Measurements from ENCODE around the gene FOXP3. TPM values are rescaled to one million over a fixed set of nuclear protein-coding genes. Genes with fewer than 3 reads are reported as not detected.

The FOXP3 gene
- total and polyA plus RNA-seq, 4 donors, result 0.32 TPM; not detected in 3

DNA sequence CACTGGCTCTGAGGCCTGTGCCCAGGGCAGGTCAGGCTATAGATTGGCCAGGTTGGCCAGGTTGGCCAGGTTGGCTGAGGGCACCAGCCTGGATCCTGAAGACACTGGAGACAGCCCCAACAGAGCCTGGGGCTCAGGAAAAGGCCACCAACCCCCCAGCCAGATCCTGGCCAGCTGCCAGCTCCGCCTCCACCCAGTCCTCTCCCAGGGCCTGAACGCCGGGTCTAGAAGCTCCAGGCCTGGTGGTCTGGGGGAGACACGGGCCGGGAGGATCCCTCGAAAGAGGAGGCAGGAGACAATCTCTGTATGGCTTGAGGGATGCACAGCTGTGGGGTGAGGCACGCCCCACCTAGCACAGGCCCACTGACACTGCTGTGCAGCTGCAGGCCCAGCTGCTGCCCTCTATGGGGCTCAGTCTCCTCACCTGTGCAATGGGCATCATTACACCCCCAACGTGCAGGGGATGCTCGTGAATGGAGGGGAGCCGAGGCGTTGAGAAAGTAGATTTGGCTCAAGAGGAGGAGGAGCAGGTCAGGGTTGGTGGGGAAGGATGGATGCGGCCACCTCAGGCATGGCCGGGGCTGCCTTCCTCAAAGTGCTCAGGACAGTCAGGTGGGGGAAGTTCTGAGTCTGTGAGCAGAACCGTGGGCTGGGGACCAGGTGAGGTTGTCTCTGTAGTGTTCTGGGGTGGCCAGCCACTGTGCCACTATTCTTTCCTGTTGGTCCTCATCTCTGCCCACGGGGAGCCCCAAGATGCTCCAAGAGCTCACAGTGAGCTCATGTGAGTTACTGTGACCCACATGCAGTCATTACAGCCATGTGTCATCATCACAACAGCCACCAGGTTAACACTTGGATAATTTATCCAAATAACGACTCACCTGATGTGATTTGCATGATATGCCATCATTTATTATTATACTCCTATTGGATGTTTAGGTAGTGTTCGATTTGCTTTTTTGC is 28.2 kb upstream of the FOXP3 start:
- intact Hi-C loops (cut with DNase I), result loop anchor here in 1 of 2 donors (5.0 kb wide), 1 partner anchor 585 kb away; the partner anchor contains the start of gene USP27X
- Histone ChIP-seq H3K9me3 (ENCODE audit: control insufficient read depth, low read length) (no peaks in the 10 kb centered on the region), H3K4me3 (ENCODE audit: low read length in 2 of 2) (no peak overlapping the region), H3K36me3 (ENCODE audit: control insufficient read depth in 1 of 2, insufficient read depth in 2 of 2, low read length in 1 of 2) (no peaks in the 10 kb centered on the region), H3K27ac (ENCODE audit: low read depth in 1 of 2, low read length in 2 of 2) (no peak overlapping the region), H3K27me3 (ENCODE audit: control insufficient read depth in 1 of 2, insufficient read depth in 2 of 2, low read length in 1 of 2) (no peaks in the 10 kb centered on the region), H3K4me1 (ENCODE audit: control insufficient read depth in 1 of 2, insufficient read depth in 2 of 2, low read length in 2 of 2) (no peaks in the 10 kb centered on the region)
- 77 to 78% methylated on average over 17 of the region's 17 CpGs for WGBS, 2 donors
- no peak for DNase-seq
- ATAC-seq (ENCODE audit: low FRiP score), result no peak

DNA sequence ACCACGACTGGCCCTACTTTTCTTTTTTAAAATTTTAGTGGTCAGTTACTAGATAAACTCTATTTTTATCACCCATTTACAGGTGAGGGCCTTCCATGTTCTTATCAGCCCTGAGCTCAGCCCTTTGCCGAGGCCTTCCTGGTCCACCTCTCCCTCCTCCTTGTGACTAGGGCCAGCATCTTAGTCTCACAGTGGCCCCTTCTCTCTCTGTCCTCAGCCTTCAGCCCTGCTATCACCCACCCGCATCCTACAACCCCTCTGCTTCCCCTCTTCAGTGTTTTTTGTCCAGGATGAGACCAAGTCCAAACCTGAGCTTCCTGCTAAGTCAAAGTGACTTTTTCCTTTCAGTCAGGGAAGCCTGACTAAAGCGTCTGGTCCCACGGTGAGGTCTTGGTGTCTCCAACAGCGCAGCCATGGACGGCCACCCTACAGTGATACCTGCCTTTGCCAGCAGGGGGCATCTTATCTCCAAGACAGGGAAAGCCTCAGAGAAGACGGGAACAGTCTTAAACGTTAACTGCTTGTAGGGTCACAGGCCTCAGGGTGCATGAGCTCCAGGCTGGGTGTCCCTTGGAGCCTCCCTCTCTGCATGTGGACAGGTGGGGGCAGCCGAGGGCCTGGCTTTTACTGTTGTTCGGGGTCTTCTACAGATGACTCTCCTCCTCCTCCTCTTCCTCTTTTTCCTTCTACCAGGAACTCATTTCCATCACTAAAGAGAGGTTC is 27.3 kb upstream of the FOXP3 start:
- peak in 1 of 2 donors; percentile 67 for DNase-seq
- intact Hi-C loops (cut with DNase I), result loop anchor here in 1 of 2 donors (5.0 kb wide), 1 partner anchor 586 kb away; the partner anchor contains the start of gene USP27X
- peak; percentile 73 for ATAC-seq (ENCODE audit: low FRiP score)

DNA sequence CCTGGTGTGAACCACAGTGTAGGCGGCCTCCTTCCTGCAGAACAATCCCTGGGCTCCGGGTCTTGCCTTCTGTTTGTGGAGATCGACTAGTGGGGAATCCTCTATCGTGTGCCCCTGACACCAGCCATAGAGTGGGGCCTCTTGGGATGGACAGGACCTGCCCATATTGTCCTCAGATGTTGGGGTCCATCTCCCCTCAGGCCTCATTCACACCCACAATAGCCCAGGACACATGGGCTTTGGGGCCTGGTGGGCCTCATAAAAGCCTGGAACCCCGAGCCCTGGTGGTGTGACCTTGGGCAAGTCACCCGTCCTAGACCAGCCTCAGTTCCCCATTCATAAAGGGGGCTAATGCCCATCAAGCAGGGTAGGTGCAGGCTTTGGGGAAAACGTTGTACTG is 25.7 kb upstream of the FOXP3 start:
- no peak for ATAC-seq (ENCODE audit: low FRiP score)
- DNase-seq, result no peak

More for the DNA sequence above, 27.3 kb upstream of the FOXP3 start:
- Histone ChIP-seq H3K4me1 (ENCODE audit: control insufficient read depth in 1 of 2, insufficient read depth in 2 of 2, low read length in 2 of 2) (no peaks in the 10 kb centered on the region), H3K9me3 (ENCODE audit: control insufficient read depth, low read length) (no peaks in the 10 kb centered on the region), H3K36me3 (ENCODE audit: control insufficient read depth in 1 of 2, insufficient read depth in 2 of 2, low read length in 1 of 2) (no peaks in the 10 kb centered on the region), H3K27ac (ENCODE audit: low read depth in 1 of 2, low read length in 2 of 2) (no peak overlapping the region), H3K4me3 (ENCODE audit: low read length in 2 of 2) (no peak overlapping the region), H3K27me3 (ENCODE audit: control insufficient read depth in 1 of 2, insufficient read depth in 2 of 2, low read length in 1 of 2) (no peaks in the 10 kb centered on the region)
- 16 to 33% methylated on average over 11 of the region's 11 CpGs for WGBS, 2 donors

DNA sequence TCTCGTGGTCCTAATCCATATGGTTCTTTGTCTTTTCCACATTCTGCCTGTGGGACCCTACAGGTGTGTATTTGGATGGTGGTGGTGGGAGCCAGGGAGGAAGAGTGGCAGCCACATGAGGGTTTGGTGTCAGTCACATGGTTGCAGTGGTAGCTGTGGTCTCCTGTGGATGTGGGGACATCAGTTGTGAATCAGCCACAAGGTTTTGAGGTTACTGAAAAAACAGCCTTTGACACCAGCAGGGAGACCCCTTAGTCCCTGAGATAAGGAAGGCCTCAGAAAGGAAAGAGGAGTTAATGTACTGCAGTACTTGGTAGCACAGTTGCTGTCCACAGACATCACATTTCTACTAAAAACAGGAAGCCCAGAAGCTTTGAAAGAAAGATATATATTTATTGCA is 23.2 kb upstream of the FOXP3 start:
- H3K27ac ChIP-seq (ENCODE audit: low read depth in 1 of 2, low read length in 2 of 2), result no peak overlapping the region
- DNase-seq (no peak), ATAC-seq (ENCODE audit: low FRiP score) (no peak)
- intact Hi-C loops (cut with DNase I), result no loop called here
- no peaks in the 10 kb centered on the region for H3K36me3 ChIP-seq (ENCODE audit: control insufficient read depth in 1 of 2, insufficient read depth in 2 of 2, low read length in 1 of 2)
- no peaks in the 10 kb centered on the region for H3K9me3 ChIP-seq (ENCODE audit: control insufficient read depth, low read length)
- H3K4me3 ChIP-seq (ENCODE audit: low read length in 2 of 2), result no peak overlapping the region
- H3K4me1 ChIP-seq (ENCODE audit: control insufficient read depth in 1 of 2, insufficient read depth in 2 of 2, low read length in 2 of 2), result no peaks in the 10 kb centered on the region
- WGBS, 2 donors, result 95 to 96% methylated on average over 1 of the region's 1 CpG
- no peaks in the 10 kb centered on the region for H3K27me3 ChIP-seq (ENCODE audit: control insufficient read depth in 1 of 2, insufficient read depth in 2 of 2, low read length in 1 of 2)

More for the DNA sequence above, 25.7 kb upstream of the FOXP3 start:
- no peak overlapping the region for H3K4me3 ChIP-seq (ENCODE audit: low read length in 2 of 2)
- no peaks in the 10 kb centered on the region for H3K9me3 ChIP-seq (ENCODE audit: control insufficient read depth, low read length)
- WGBS, 2 donors, result 61 to 71% methylated on average over 7 of the region's 7 CpGs
- no peak overlapping the region for H3K27ac ChIP-seq (ENCODE audit: low read depth in 1 of 2, low read length in 2 of 2)
- H3K27me3 ChIP-seq (ENCODE audit: control insufficient read depth in 1 of 2, insufficient read depth in 2 of 2, low read length in 1 of 2), result no peaks in the 10 kb centered on the region
- intact Hi-C loops (cut with DNase I), result loop anchor here in 1 of 2 donors (5.0 kb wide), 1 partner anchor 587 kb away; the partner anchor contains the start of gene USP27X
- no peaks in the 10 kb centered on the region for H3K36me3 ChIP-seq (ENCODE audit: control insufficient read depth in 1 of 2, insufficient read depth in 2 of 2, low read length in 1 of 2)
- no peaks in the 10 kb centered on the region for H3K4me1 ChIP-seq (ENCODE audit: control insufficient read depth in 1 of 2, insufficient read depth in 2 of 2, low read length in 2 of 2)

DNA sequence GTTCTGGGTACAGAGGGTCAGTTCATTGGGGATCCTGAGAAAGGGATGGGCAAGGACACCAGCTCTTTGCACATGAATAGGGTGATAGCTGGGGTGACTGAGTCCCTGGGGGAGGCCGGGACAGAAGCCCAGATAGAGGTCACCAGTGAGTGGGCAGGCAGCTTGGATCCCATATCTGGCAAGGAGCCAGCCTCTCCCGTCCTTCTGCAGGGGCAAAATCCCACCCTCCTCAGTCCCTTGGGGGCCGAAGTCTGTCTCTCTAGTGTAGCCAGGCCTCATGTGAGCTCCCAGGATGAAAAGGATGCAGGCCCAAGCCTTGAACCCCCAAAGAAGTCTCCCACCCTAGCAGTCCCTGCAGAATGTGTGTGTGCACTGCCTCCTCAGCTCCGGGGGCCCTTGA is 22.1 kb upstream of the FOXP3 start:
- Histone ChIP-seq H3K4me1 (ENCODE audit: control insufficient read depth in 1 of 2, insufficient read depth in 2 of 2, low read length in 2 of 2) (no peaks in the 10 kb centered on the region), H3K36me3 (ENCODE audit: control insufficient read depth in 1 of 2, insufficient read depth in 2 of 2, low read length in 1 of 2) (no peaks in the 10 kb centered on the region), H3K27me3 (ENCODE audit: control insufficient read depth in 1 of 2, insufficient read depth in 2 of 2, low read length in 1 of 2) (no peaks in the 10 kb centered on the region), H3K4me3 (ENCODE audit: low read length in 2 of 2) (no peak overlapping the region), H3K27ac (ENCODE audit: low read depth in 1 of 2, low read length in 2 of 2) (no peak overlapping the region), H3K9me3 (ENCODE audit: control insufficient read depth, low read length) (no peaks in the 10 kb centered on the region)
- intact Hi-C loops (cut with DNase I), result no loop called here
- 63 to 75% methylated on average over 4 of the region's 4 CpGs for WGBS, 2 donors
- ATAC-seq (ENCODE audit: low FRiP score), result no peak
- no peak for DNase-seq

DNA sequence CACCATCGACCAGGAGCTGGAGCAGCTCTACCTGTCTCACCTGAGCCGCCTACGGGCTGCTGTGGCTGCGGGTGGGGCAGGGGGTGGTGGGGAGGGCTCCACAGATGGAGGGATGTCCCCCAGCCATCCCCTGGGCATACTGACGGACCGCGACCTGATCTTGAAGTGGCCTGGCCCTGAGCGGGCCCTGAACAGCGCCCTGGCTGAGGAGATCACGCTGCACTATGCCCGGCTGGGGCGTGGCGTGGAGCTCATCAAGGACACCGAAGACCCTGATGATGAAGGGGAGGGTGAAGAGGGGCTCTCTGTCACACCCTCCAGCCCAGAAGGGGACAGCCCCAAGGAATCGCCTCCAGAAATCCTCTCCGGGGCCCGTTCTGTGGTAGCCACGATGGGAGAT is 21.6 kb upstream of the FOXP3 start:
- no peaks in the 10 kb centered on the region for H3K4me1 ChIP-seq (ENCODE audit: control insufficient read depth in 1 of 2, insufficient read depth in 2 of 2, low read length in 2 of 2)
- 90 to 95% methylated on average over 18 of the region's 18 CpGs for WGBS, 2 donors
- no peaks in the 10 kb centered on the region for H3K36me3 ChIP-seq (ENCODE audit: control insufficient read depth in 1 of 2, insufficient read depth in 2 of 2, low read length in 1 of 2)
- no peak overlapping the region for H3K4me3 ChIP-seq (ENCODE audit: low read length in 2 of 2)
- DNase-seq (no peak), ATAC-seq (ENCODE audit: low FRiP score) (peak; percentile 51)
- no peak overlapping the region for H3K27ac ChIP-seq (ENCODE audit: low read depth in 1 of 2, low read length in 2 of 2)
- H3K9me3 ChIP-seq (ENCODE audit: control insufficient read depth, low read length), result no peaks in the 10 kb centered on the region
- no peaks in the 10 kb centered on the region for H3K27me3 ChIP-seq (ENCODE audit: control insufficient read depth in 1 of 2, insufficient read depth in 2 of 2, low read length in 1 of 2)
- intact Hi-C loops (cut with DNase I), result no loop called here

DNA sequence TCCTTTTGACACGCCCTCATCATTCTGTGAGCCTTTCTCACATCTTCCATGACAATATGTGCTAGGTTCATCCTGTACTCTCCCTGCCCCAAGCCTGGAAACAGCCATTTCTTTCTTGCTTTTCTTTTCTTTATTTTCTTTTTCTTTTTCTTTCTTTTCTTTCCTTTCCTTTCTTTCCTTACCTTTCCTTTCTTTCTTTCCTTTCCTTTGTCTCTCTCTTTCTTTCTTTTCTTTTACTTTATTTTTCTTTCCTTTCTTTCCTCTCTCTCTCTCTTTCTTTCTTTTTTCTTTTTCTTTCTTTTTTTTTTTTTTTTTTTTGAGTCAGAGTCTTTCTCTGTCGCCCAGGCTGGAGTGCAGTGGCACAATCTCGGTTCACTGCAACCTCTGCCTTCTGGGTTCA is 19.7 kb upstream of the FOXP3 start:
- 83 to 90% methylated on average over 3 of the region's 3 CpGs for WGBS, 2 donors
- Histone ChIP-seq H3K9me3 (ENCODE audit: control insufficient read depth, low read length) (no peaks in the 10 kb centered on the region), H3K4me1 (ENCODE audit: control insufficient read depth in 1 of 2, insufficient read depth in 2 of 2, low read length in 2 of 2) (no peaks in the 10 kb centered on the region), H3K27me3 (ENCODE audit: control insufficient read depth in 1 of 2, insufficient read depth in 2 of 2, low read length in 1 of 2) (no peaks in the 10 kb centered on the region), H3K36me3 (ENCODE audit: control insufficient read depth in 1 of 2, insufficient read depth in 2 of 2, low read length in 1 of 2) (no peaks in the 10 kb centered on the region), H3K27ac (ENCODE audit: low read depth in 1 of 2, low read length in 2 of 2) (no peak overlapping the region), H3K4me3 (ENCODE audit: low read length in 2 of 2) (no peak overlapping the region)
- DNase-seq (no peak), ATAC-seq (ENCODE audit: low FRiP score) (no peak)
- intact Hi-C loops (cut with DNase I), result no loop called here

DNA sequence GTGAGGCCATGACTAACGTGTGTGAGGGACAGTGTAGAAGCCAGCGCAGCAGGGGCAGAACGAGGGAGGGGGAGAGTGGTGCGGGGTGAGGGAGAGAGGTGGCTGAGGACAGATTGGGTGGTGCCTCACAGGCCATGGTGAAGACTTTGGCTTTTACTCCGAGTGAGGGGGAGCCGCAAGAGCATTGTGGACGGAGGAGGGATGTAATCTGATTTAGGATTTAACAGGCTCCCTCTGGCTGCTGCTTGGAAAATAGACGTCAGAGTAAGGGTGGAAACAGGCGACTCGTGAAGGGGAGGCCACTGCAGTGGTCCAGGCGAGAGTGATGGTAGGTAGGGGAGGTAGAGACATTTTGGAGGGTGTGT is 18.1 kb upstream of the FOXP3 start:
- Histone ChIP-seq H3K36me3 (ENCODE audit: control insufficient read depth in 1 of 2, insufficient read depth in 2 of 2, low read length in 1 of 2) (no peaks in the 10 kb centered on the region), H3K4me3 (ENCODE audit: low read length in 2 of 2) (no peak overlapping the region), H3K27me3 (ENCODE audit: control insufficient read depth in 1 of 2, insufficient read depth in 2 of 2, low read length in 1 of 2) (no peaks in the 10 kb centered on the region), H3K9me3 (ENCODE audit: control insufficient read depth, low read length) (no peaks in the 10 kb centered on the region), H3K4me1 (ENCODE audit: control insufficient read depth in 1 of 2, insufficient read depth in 2 of 2, low read length in 2 of 2) (no peaks in the 10 kb centered on the region), H3K27ac (ENCODE audit: low read depth in 1 of 2, low read length in 2 of 2) (no peak overlapping the region)
- 13 to 18% methylated on average over 11 of the region's 11 CpGs for WGBS, 2 donors
- ATAC-seq (ENCODE audit: low FRiP score), result peak; percentile 65
- DNase-seq, result no peak
- intact Hi-C loops (cut with DNase I), result no loop called here

All from aorta (tissue), 5 donors.